Common myeloid progenitor, CD34-positive (primary cell): Measurements from ENCODE around the gene PPDPF.
A peak's percentile ranks its signal among the peaks of the same experiment; 100 is the strongest.

ENCODE experiments used
- CTCF ChIA-PET: fragments of 350-600 bp; sonication (Branson Sonifier 250); formaldehyde crosslinking; loops from one replicate; lab custom pipeline; 2021; ENCODE audit warnings: antibody characterized with exemption; lab: Charles Lee
- POLR2A ChIA-PET: fragments of 350-600 bp; sonication (Branson Sonifier 250); formaldehyde crosslinking; loops from one replicate; lab custom pipeline; 2021; ENCODE audit warnings: antibody characterized with exemption; lab: Charles Lee
- DNase-seq, 3 donors: peaks; one replicate each; pipeline versions ENCODE4 v3.0.0 to v3.0.0-alpha.2; 2013
- H3K27ac ChIP-seq, 2 experiments: 1 replicate in 1 of 2; 2 replicates in 1 of 2; pipeline ENCODE4 v1.7.0; 2013; ENCODE audit warnings: inconsistent platforms in 2 of 2, low read length in 2 of 2, mild to moderate bottlenecking in 2 of 2, low read depth in 1 of 2, moderate library complexity in 1 of 2; ENCODE audit not compliant: severe bottlenecking in 2 of 2, insufficient read depth in 1 of 2, poor library complexity in 1 of 2
- H3K27me3 ChIP-seq, 5 experiments: replicated peaks in 2 of 5; 1 replicate in 3 of 5; 2 replicates in 2 of 5; pipeline versions ENCODE4 v1.6.1 to v1.7.0; 2013; ENCODE audit warnings: low read length in 4 of 5, mild to moderate bottlenecking in 2 of 5, moderate library complexity in 2 of 5, inconsistent platforms in 1 of 5; ENCODE audit not compliant: insufficient read depth in 5 of 5, control insufficient read depth in 4 of 5
- H3K36me3 ChIP-seq, 4 experiments: 1 replicate in 2 of 4; 2 replicates in 2 of 4; pipeline versions ENCODE4 v1.6.1 to v1.7.0; 2013; ENCODE audit warnings: low read length in 3 of 4, control low read depth in 1 of 4, mild to moderate bottlenecking in 1 of 4; ENCODE audit not compliant: control insufficient read depth in 4 of 4, insufficient read depth in 4 of 4
- H3K4me1 ChIP-seq, 4 experiments: 1 replicate in 3 of 4; 2 replicates in 1 of 4; pipeline versions ENCODE4 v1.6.1 to v1.7.1; 2013; ENCODE audit warnings: low read length in 3 of 4, mild to moderate bottlenecking in 3 of 4, control low read depth in 1 of 4, inconsistent platforms in 1 of 4, moderate library complexity in 1 of 4; ENCODE audit not compliant: control insufficient read depth in 4 of 4, insufficient read depth in 4 of 4; ENCODE audit errors: control extremely low read depth in 1 of 4
- H3K4me3 ChIP-seq, 7 experiments: 1 replicate in 4 of 7; 2 replicates in 3 of 7; pipeline versions ENCODE4 v1.5.1 to v1.7.0; 2013; ENCODE audit warnings: mild to moderate bottlenecking in 7 of 7, low read length in 6 of 7, moderate library complexity in 6 of 7, inconsistent platforms in 2 of 7, low read depth in 2 of 7, control low read depth in 1 of 7; ENCODE audit not compliant: insufficient read depth in 4 of 7, control insufficient read depth in 1 of 7; ENCODE audit errors: extremely low read depth in 1 of 7
- H3K9me3 ChIP-seq, 5 experiments: 1 replicate in 4 of 5; 2 replicates in 1 of 5; pipeline versions ENCODE4 v1.6.1 to v1.7.1; 2013; ENCODE audit warnings: low read length in 4 of 5, mild to moderate bottlenecking in 2 of 5, inconsistent platforms in 1 of 5, low read depth in 1 of 5, moderate library complexity in 1 of 5; ENCODE audit not compliant: control insufficient read depth in 4 of 5, insufficient read depth in 2 of 5; ENCODE audit errors: control extremely low read depth in 1 of 5
- WGBS: methylation state at CpG from one replicate; pipeline ENCODE4 v1.1.5; 2013; ENCODE audit not compliant: insufficient coverage; 5-methylcytosine and 5-hydroxymethylcytosine counted together

The PPDPF gene

DNA sequence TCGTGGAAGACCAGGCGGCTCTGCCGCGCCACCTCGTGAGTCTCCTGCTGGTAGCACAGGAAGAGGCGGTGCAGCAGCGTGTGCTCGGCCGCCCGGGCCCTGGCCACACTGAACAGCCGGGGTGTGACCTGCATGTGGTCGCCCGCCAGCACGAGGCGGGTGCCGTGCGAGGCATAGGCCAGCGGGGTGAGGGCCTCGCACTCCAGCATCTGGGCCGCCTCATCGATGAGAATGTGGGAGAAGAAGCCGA is 46.5 kb downstream of the PPDPF start:
- Histone ChIP-seq H3K27me3 (peaks cover 0 to 43% (median 6%) of the 10 kb centered on the region in 5 experiments), H3K4me1 (peaks cover 0 to 28% (median 25%) of the 10 kb centered on the region in 4 experiments), H3K4me3 (peak overlapping the region in 1 of 7 experiments; percentile 51), H3K9me3 (no peaks in the 10 kb centered on the region), H3K27ac (no peak overlapping the region), H3K36me3 (peaks cover 0 to 6% (median 0%) of the 10 kb centered on the region in 4 experiments)
- ChIA-PET POLR2A (interaction anchor here (1.1 kb wide), 1 partner anchor 29 kb away, joined by 3 read pairs; the partner anchor contains the start of gene PTK6), CTCF (interaction anchor here (0.7 to 1.7 kb wide), 6 partner anchors 9 to 58 kb away, joined by 3 to 4 read pairs (median 3); no protein-coding TSS in a partner anchor)
- WGBS = 69% methylated on average over 21 of the region's 22 CpGs
- peak; percentile 36 to 73 (median 61) for DNase-seq

DNA sequence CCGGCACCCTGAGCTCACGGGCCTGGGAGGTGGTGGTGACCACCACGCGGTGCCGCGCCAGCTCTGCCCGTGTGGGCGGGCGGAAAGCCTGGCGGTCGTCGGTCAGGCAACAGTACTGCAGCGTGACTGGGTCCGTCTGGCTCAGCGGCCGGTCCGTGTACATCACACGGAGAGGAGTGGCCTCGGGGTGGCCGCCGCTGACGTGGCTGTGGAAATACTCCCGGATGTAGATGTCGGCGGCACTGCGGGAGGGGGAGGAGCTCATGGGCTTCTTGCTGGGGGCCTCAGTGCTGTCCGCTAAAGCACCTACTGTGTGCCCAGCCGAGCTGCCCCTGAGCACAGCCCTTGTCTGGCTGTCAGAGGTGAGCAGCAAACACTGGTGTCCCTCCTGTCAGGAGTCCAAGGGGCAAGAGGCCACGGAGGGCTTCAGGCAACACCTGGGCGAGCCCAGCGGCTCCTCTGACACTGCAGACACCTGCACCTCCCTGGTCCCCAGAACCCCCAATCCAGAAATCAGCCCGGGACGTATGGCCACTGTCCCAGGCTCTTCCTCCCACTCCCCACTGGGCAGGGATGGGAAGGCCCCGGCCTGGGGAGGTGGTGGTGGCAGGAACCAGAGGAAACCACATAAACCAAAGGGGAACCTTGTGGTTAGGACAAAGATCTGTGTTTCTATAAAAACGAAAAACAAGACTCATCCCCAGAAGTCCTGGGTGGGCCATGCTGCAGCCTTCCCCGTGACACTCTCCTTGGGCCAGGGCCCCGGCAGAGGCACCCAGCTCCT is 47.0 kb downstream of the PPDPF start:
- Histone ChIP-seq H3K4me3 (peak overlapping the region in 5 of 7 experiments; percentile 35 to 74 (median 51)), H3K9me3 (no peaks in the 10 kb centered on the region), H3K27me3 (peaks cover 0 to 47% (median 6%) of the 10 kb centered on the region in 5 experiments), H3K36me3 (peaks cover 0 to 5% (median 0%) of the 10 kb centered on the region in 4 experiments), H3K4me1 (peaks cover 0 to 29% (median 25%) of the 10 kb centered on the region in 4 experiments), H3K27ac (no peak overlapping the region)
- WGBS = 21% methylated on average over 31 of the region's 37 CpGs
- CTCF ChIA-PET = interaction anchor here (0.7 to 2.2 kb wide), 7 partner anchors 9 to 57 kb away, joined by 3 to 7 read pairs (median 3); no protein-coding TSS in a partner anchor
- POLR2A ChIA-PET = interaction anchor here (1.1 to 1.2 kb wide), 2 partner anchors 11 to 30 kb away, joined by 3 read pairs; partner anchors contain the start of gene PTK6
- peak; percentile 84 to 95 (median 95) for DNase-seq

GRCh38 chr20:63568170-63568981 is 47.8 kb downstream of the PPDPF start:
- Histone ChIP-seq H3K27me3 (peaks cover 0 to 53% (median 6%) of the 10 kb centered on the region in 5 experiments), H3K27ac (no peak overlapping the region), H3K36me3 (no peaks in the 10 kb centered on the region), H3K4me1 (peaks cover 0 to 37% (median 29%) of the 10 kb centered on the region in 4 experiments), H3K4me3 (peak overlapping the region in 5 of 7 experiments; percentile 35 to 74 (median 51)), H3K9me3 (no peaks in the 10 kb centered on the region)
- peak in 2 of 3 donors; percentile 51 to 58 for DNase-seq
- 32% methylated on average over 33 of the region's 43 CpGs for WGBS
- ChIA-PET CTCF (interaction anchor here (0.9 to 2.2 kb wide), 5 partner anchors 8 to 227 kb away, joined by 3 to 7 read pairs (median 3); no protein-coding TSS in a partner anchor), POLR2A (interaction anchor here (0.6 to 1.2 kb wide), 3 partner anchors 12 to 31 kb away, joined by 3 read pairs; partner anchors contain the start of gene PTK6)

GRCh38 chr20:63568986-63569949 is 48.7 kb downstream of the PPDPF start:
- DNase-seq = peak in 2 of 3 donors; percentile 46 to 54
- ChIA-PET POLR2A (interaction anchor here (0.6 to 1.2 kb wide), 2 partner anchors 12 to 14 kb away, joined by 3 read pairs; no protein-coding TSS in a partner anchor), CTCF (interaction anchor here (0.7 to 2.2 kb wide), 6 partner anchors 9 to 226 kb away, joined by 3 to 7 read pairs (median 3); partner anchors contain the start of gene PTK6)
- H3K4me1 ChIP-seq = peaks cover 0 to 41% (median 33%) of the 10 kb centered on the region in 4 experiments
- 86% methylated on average over 45 of the region's 46 CpGs for WGBS
- no peak overlapping the region for H3K4me3 ChIP-seq
- peaks cover 0 to 52% (median 6%) of the 10 kb centered on the region in 5 experiments for H3K27me3 ChIP-seq
- no peak overlapping the region for H3K27ac ChIP-seq
- H3K36me3 ChIP-seq = no peaks in the 10 kb centered on the region
- no peaks in the 10 kb centered on the region for H3K9me3 ChIP-seq

- Histone ChIP-seq H3K27ac (no peak overlapping the region), H3K4me3 (no peak overlapping the region), H3K36me3 (no peaks in the 10 kb centered on the region), H3K9me3 (no peaks in the 10 kb centered on the region), H3K27me3 (peaks cover 0 to 46% (median 6%) of the 10 kb centered on the region in 5 experiments), H3K4me1 (peaks cover 0 to 45% (median 36%) of the 10 kb centered on the region in 4 experiments)
- POLR2A ChIA-PET = interaction anchor here (0.6 kb wide), 1 partner anchor 12 kb away, joined by 5 read pairs; no protein-coding TSS in a partner anchor
- WGBS = 93% methylated on average over 24 of the region's 28 CpGs
- CTCF ChIA-PET = no interaction called here
- DNase-seq = no peak
These were observed 49.9 kb downstream of the PPDPF start for GRCh38 chr20:63570281-63571086.
